GM21619 (cell line): ENCODE data around the gene SSBP4.

ENCODE experiments used
- ATAC-seq: cut with Tn5 transposase; IDR thresholded peaks from one replicate; pipeline ENCODE4 v1.9.1; 2021; ENCODE audit not compliant: unreplicated experiment

Gene SSBP4

GRCh38 chr19:18464646-18465045 lies 45.4 kb downstream of the SSBP4 start:
- ATAC-seq, result no peak

GRCh38 chr19:18465214-18465963 lies 46.2 kb downstream of the SSBP4 start:
- no peak for ATAC-seq

GRCh38 chr19:18465964-18466339 lies 46.8 kb downstream of the SSBP4 start:
- no peak for ATAC-seq

GRCh38 chr19:18466354-18466753 lies 47.2 kb downstream of the SSBP4 start:
- ATAC-seq, result no peak

- no peak for ATAC-seq
These were observed 48.8 kb downstream of the SSBP4 start for GRCh38 chr19:18467978-18468377.

- ATAC-seq, result no peak
These were observed 49.3 kb downstream of the SSBP4 start for GRCh38 chr19:18468517-18468916.

- ATAC-seq, result no peak
These were observed 50.1 kb downstream of the SSBP4 start for GRCh38 chr19:18469069-18469846.

GRCh38 chr19:18470787-18471186 lies 51.6 kb downstream of the SSBP4 start:
- no peak for ATAC-seq

GRCh38 chr19:18473003-18473705 lies 54.0 kb downstream of the SSBP4 start:
- no peak for ATAC-seq

- ATAC-seq, result no peak
These were observed 54.5 kb downstream of the SSBP4 start for GRCh38 chr19:18473706-18474087.

- ATAC-seq, result no peak
These were observed 55.2 kb downstream of the SSBP4 start for GRCh38 chr19:18474366-18474887.

GRCh38 chr19:18475004-18475453 lies 55.8 kb downstream of the SSBP4 start:
- no peak for ATAC-seq

- no peak for ATAC-seq
These were observed 56.6 kb downstream of the SSBP4 start for GRCh38 chr19:18475762-18476331.

GRCh38 chr19:18476507-18477041 lies 57.4 kb downstream of the SSBP4 start:
- ATAC-seq, result no peak

GRCh38 chr19:18477042-18477779 lies 58.0 kb downstream of the SSBP4 start:
- ATAC-seq, result no peak

- no peak for ATAC-seq
These were observed 58.8 kb downstream of the SSBP4 start for GRCh38 chr19:18477974-18478373.

GRCh38 chr19:18478545-18479311 lies 59.5 kb downstream of the SSBP4 start:
- ATAC-seq, result peak; percentile 59

- no peak for ATAC-seq
These were observed 61.0 kb downstream of the SSBP4 start for GRCh38 chr19:18480006-18480691.
